Measurements from ENCODE around the gene CCDC146.

DNA sequence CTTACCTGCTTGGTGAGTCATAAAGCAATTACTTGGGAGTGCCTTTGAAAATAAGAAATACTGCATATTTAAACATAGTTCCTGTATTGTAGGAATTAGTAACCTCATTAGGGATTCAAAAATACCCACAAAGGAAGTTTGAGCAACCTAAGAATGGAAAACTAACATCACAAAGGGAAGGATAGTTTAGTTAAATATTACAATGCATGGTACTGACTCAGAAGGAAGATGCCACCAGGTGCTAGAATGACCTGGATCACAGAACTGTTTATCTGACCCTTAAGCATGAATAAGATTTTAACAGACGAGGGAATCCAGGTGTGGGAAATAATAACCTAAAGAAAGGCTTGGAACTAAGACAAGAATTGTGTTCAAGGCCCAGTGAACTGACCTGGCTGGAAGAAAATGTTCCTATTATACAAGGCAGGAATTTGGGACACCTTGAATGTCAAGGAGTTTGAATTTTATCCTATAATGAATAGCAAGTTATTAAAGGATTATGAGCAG, 187.4 kb downstream of the CCDC146 start:
- TF ChIP-seq, protein P1, sequence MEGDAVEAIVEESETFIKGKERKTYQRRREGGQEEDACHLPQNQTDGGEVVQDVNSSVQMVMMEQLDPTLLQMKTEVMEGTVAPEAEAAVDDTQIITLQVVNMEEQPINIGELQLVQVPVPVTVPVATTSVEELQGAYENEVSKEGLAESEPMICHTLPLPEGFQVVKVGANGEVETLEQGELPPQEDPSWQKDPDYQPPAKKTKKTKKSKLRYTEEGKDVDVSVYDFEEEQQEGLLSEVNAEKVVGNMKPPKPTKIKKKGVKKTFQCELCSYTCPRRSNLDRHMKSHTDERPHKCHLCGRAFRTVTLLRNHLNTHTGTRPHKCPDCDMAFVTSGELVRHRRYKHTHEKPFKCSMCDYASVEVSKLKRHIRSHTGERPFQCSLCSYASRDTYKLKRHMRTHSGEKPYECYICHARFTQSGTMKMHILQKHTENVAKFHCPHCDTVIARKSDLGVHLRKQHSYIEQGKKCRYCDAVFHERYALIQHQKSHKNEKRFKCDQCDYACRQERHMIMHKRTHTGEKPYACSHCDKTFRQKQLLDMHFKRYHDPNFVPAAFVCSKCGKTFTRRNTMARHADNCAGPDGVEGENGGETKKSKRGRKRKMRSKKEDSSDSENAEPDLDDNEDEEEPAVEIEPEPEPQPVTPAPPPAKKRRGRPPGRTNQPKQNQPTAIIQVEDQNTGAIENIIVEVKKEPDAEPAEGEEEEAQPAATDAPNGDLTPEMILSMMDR (IDR thresholded peaks at IDR 0.05; ENCODE audit: borderline replicate concordance, extremely low read depth, low read length, poor library complexity, severe bottlenecking): no peak
- no peak for TF ChIP-seq EZH2 (IDR thresholded peaks at IDR 0.05; ENCODE audit: borderline replicate concordance, low read depth, low read length, severe bottlenecking)
